ENCODE data around the gene UBE2Z. TPM values are rescaled to one million over a fixed set of nuclear protein-coding genes. Genes with fewer than 3 reads are reported as not detected.
"Not testable (repeated sequence)": the region's sequence is repeated elsewhere in the genome, so short reads cannot be mapped to it uniquely, and the experiment has no call there.

The UBE2Z gene
- 100 to 1,000 TPM; 102 to 109 TPM for total RNA-seq

- Mint-ChIP-seq H3K27me3 (no peaks in the 10 kb centered on the region), H3K27ac (peak within 1 kb of the TSS; percentile 97), H3K4me1 (ENCODE audit: low read depth) (peaks cover 43% of the 10 kb centered on the region), H3K9me3 (no peaks in the 10 kb centered on the region), H3K4me3 (peak within 1 kb of the TSS; percentile 87), H3K36me3 (peaks cover 35% of the 10 kb centered on the region)
- intact Hi-C loops (cut with micrococcal nuclease): loop anchor here (1.0 to 5.0 kb wide), 3 partner anchors 16 to 861 kb away; partner anchors contain the start of genes ATP5MC1 and NFE2L1
- peak; percentile 93 for DNase-seq
- ChIA-PET POLR2A (interaction anchor here (0.7 to 4.2 kb wide), 8 partner anchors 9 to 284 kb away, joined by 3 to 68 read pairs (median 4); partner anchors contain the start of genes ATP5MC1 and SNF8), CTCF (interaction anchor here (0.7 to 1.3 kb wide), 5 partner anchors 10 to 124 kb away, joined by 3 to 7 read pairs (median 5); partner anchors contain the start of gene ATP5MC1)
Measured at GRCh38 chr17:48908047-48908843, at the start of gene UBE2Z. TSS of gene UBE2Z (plus strand) at chr17:48908407. CDS start at chr17:48908504, 97 bp downstream.

GRCh38 chr17:48860034-48860433 lies 48.2 kb upstream of the UBE2Z start:
- Mint-ChIP-seq H3K36me3 (peaks cover 31% of the 10 kb centered on the region), H3K4me1 (ENCODE audit: low read depth) (peaks cover 3% of the 10 kb centered on the region), H3K9me3 (no peaks in the 10 kb centered on the region), H3K27me3 (no peaks in the 10 kb centered on the region), H3K4me3 (no peak overlapping the region), H3K27ac (no peak overlapping the region)
- ChIA-PET POLR2A (no interaction called here), CTCF (interaction anchor here (0.6 to 7.3 kb wide), 4 partner anchors 9 to 221 kb away, joined by 3 to 44 read pairs (median 4); no protein-coding TSS in a partner anchor)
- DNase-seq: no peak
- intact Hi-C loops (cut with micrococcal nuclease): no loop called here

GRCh38 chr17:48860456-48860855 lies 47.8 kb upstream of the UBE2Z start:
- Mint-ChIP-seq H3K27me3 (no peaks in the 10 kb centered on the region), H3K4me1 (ENCODE audit: low read depth) (peaks cover 3% of the 10 kb centered on the region), H3K27ac (no peak overlapping the region), H3K9me3 (no peaks in the 10 kb centered on the region), H3K4me3 (no peak overlapping the region), H3K36me3 (peaks cover 33% of the 10 kb centered on the region)
- intact Hi-C loops (cut with micrococcal nuclease): no loop called here
- POLR2A ChIA-PET: no interaction called here
- no peak for DNase-seq
- CTCF ChIA-PET: interaction anchor here (0.5 to 7.3 kb wide), 3 partner anchors 16 to 57 kb away, joined by 3 to 44 read pairs (median 4); no protein-coding TSS in a partner anchor

DNA sequence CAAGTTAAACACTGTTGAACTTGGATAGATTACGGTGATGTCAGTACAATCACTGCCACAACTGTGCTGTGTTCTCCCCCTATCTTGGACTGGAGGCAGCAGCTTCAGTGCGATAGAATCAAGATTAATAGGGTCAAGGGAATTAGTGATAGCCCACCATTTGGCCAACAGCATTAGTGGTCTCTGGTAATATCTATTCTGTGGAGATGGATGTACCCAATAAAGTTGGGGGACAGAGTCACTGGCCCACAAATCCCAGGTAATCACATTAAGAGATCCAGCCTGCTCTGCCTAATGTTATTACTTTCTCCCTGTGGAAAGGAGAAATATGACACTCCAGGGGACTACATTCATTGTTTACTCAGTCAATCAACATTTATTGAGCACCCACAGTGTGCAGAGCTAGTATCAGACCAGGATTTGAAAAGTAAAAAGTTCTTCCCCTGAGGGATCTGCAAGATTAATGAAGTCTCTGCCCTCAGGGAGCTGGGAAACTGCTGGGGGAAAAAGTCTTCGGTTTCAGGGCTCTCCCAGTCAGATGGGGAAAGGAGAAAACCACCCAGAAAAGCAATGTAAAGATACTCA lies 39.2 kb upstream of the UBE2Z start:
- DNase-seq: no peak
- no peaks in the 10 kb centered on the region for H3K27me3 Mint-ChIP-seq
- peaks cover 8% of the 10 kb centered on the region for H3K36me3 Mint-ChIP-seq
- no peaks in the 10 kb centered on the region for H3K9me3 Mint-ChIP-seq
- POLR2A ChIA-PET: no interaction called here
- no peak overlapping the region for H3K27ac Mint-ChIP-seq
- intact Hi-C loops (cut with micrococcal nuclease): no loop called here
- H3K4me1 Mint-ChIP-seq (ENCODE audit: low read depth): no peaks in the 10 kb centered on the region
- no peak overlapping the region for H3K4me3 Mint-ChIP-seq
- CTCF ChIA-PET: interaction anchor here (0.8 to 2.6 kb wide), 3 partner anchors 10 to 190 kb away, joined by 3 to 8 read pairs (median 3); no protein-coding TSS in a partner anchor

DNA sequence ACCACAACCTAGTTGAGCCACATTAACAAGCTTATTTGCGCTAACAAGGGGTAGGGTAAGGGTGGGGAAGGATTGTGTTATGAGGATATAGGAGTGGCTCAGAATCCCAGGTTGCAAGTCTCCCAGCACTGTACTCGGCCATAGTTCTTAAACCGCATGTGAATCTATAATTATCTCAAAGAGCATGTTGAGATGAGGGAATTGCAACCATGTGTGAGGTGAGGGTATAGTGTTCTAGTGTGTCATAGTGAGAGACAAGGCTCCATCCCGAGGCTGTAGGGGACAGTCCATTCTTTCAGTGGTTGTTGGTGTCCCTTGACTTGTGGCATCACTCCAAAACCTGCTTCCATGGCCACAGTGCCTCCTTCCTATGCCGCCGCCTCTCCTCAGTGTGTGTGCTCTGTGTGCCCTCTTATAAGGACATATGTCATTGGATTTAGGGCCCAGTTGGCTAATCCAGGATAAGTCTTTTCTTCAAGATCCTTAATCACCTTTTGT lies 38.3 kb upstream of the UBE2Z start:
- intact Hi-C loops (cut with micrococcal nuclease): no loop called here
- DNase-seq: no peak
- Mint-ChIP-seq H3K27me3 (no peaks in the 10 kb centered on the region), H3K27ac (no peak overlapping the region), H3K9me3 (no peaks in the 10 kb centered on the region), H3K4me3 (no peak overlapping the region), H3K36me3 (peaks cover 5% of the 10 kb centered on the region), H3K4me1 (ENCODE audit: low read depth) (no peaks in the 10 kb centered on the region)
- CTCF ChIA-PET: interaction anchor here (0.5 to 2.6 kb wide), 5 partner anchors 10 to 191 kb away, joined by 3 to 8 read pairs (median 3); no protein-coding TSS in a partner anchor
- POLR2A ChIA-PET: no interaction called here

GRCh38 chr17:48871035-48871550 lies 37.1 kb upstream of the UBE2Z start:
- no peak overlapping the region for H3K27ac Mint-ChIP-seq
- intact Hi-C loops (cut with micrococcal nuclease): no loop called here
- DNase-seq: no peak
- CTCF ChIA-PET: interaction anchor here (1.1 to 2.6 kb wide), 2 partner anchors 57 to 146 kb away, joined by 3 to 8 read pairs; no protein-coding TSS in a partner anchor
- H3K27me3 Mint-ChIP-seq: no peaks in the 10 kb centered on the region
- no peaks in the 10 kb centered on the region for H3K9me3 Mint-ChIP-seq
- POLR2A ChIA-PET: no interaction called here
- H3K36me3 Mint-ChIP-seq: peaks cover 1% of the 10 kb centered on the region
- no peaks in the 10 kb centered on the region for H3K4me1 Mint-ChIP-seq (ENCODE audit: low read depth)
- H3K4me3 Mint-ChIP-seq: no peak overlapping the region

DNA sequence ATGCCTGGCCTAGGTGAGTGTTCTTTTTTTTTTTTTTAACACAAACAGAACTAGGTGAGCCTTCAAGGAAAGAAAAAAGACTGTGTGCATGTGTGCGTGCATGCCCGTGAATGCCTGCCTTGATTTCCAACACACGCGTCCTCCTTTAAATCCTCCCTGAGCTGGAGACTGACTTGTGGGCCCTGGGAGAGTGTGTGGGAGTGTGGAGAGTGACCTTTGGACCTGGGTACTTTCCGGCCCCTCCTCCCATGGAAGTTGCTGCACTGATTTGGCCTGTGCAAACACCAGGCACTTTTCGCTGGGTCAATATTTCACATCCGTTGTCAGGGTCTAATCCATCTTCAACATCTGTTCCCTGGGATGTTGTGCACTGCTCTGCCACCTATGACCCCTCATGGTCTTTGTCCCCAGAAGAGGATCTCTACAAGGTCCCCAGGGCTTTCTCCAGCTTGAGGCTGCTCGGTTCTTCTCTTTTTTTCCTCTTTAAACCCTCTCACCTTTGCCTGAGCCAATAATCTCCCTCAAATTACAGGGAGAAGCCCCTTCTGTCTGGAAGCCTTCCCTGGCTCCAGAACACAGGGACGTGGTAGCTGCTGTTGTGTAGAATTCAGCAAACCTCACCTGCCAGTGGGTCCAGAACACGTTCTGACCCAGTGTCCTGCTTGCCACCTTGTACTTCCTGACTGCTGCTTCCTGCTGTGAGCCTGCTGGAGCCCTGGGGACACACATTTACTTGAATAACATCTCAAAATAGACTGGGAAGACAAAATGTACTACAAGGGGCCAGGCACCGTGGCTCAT lies 36.5 kb upstream of the UBE2Z start:
- Mint-ChIP-seq H3K9me3 (no peaks in the 10 kb centered on the region), H3K4me3 (no peak overlapping the region), H3K27me3 (no peaks in the 10 kb centered on the region), H3K27ac (no peak overlapping the region), H3K36me3 (no peaks in the 10 kb centered on the region), H3K4me1 (ENCODE audit: low read depth) (no peaks in the 10 kb centered on the region)
- CTCF ChIA-PET: interaction anchor here (2.6 kb wide), 1 partner anchor 58 kb away, joined by 8 read pairs; no protein-coding TSS in a partner anchor
- POLR2A ChIA-PET: no interaction called here
- intact Hi-C loops (cut with micrococcal nuclease): no loop called here
- DNase-seq: no peak

- POLR2A ChIA-PET; H3K27me3 Mint-ChIP-seq; H3K4me3 Mint-ChIP-seq; H3K27ac Mint-ChIP-seq; H3K4me1 Mint-ChIP-seq (ENCODE audit: low read depth); intact Hi-C loops (cut with micrococcal nuclease); H3K9me3 Mint-ChIP-seq; DNase-seq; H3K36me3 Mint-ChIP-seq: not testable (repeated sequence)
- CTCF ChIA-PET: interaction anchor here (1.0 to 1.7 kb wide), 2 partner anchors 12 to 58 kb away, joined by 6 to 7 read pairs; no protein-coding TSS in a partner anchor
Measured at GRCh38 chr17:48872409-48872808, 35.8 kb upstream of the UBE2Z start.

DNA sequence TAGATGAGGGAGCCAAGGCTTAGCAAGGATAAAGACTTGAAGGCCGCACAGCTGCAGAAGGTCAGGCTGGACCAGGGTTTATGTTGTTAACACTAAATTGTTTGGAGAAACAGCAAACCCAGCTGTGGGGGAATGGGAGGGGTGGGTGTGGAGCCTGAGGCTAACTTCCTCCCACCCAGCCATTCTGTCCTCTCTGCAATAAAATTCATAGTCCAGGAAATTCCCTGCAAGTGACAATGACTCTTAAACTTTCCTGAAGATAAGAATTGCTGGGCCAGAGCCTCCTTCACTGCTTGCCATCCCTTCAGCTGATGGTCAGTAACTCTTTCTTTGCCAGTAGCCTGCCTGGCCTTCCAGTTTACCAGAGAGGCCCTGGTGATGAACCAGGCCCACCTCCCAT lies 35.0 kb upstream of the UBE2Z start:
- no peaks in the 10 kb centered on the region for H3K4me1 Mint-ChIP-seq (ENCODE audit: low read depth)

DNA sequence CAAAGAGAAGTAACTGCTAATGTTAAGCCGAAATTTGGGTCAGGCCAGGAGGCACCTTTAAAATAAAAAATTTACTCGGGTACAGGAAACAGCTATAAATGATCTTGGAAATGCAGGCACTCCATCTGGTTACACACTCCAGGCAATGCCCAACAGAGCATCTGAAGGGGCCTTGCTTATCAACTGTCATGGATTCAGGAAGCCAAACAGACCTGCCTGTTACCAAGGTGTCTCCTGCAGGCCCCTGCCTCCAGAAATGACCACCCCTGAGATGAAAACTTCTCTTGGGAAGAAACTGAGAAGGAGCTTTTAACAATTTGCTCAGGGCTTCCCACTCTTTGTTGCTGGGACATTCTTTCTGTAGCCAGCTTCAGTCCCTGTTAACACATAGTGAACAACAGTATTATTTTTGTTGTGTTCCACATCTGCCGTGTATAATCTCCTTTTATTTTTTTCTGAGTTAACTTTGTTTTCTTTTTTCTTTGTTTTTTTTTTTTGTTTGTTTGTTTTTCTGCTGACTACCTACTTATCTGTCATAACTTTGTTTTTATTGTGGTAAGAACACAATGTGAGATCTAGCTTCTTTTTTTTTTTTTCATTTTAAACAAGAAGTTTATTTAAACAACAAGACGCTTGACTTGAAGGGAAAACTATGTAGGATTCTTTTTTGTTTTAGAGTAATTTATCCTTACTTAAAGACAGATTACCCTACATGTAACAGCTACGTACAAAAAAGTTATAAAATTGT lies 34.3 kb upstream of the UBE2Z start:
- H3K4me3 Mint-ChIP-seq: no peak overlapping the region
- peaks cover 5% of the 10 kb centered on the region for H3K27me3 Mint-ChIP-seq
- POLR2A ChIA-PET: no interaction called here

More for the DNA sequence above, 35.0 kb upstream of the UBE2Z start:
- H3K27me3 Mint-ChIP-seq: peaks cover 5% of the 10 kb centered on the region
- POLR2A ChIA-PET: no interaction called here
- CTCF ChIA-PET: interaction anchor here (0.7 to 9.5 kb wide), 7 partner anchors 11 to 195 kb away, joined by 3 to 119 read pairs (median 6); no protein-coding TSS in a partner anchor
- H3K9me3 Mint-ChIP-seq: no peaks in the 10 kb centered on the region
- DNase-seq: no peak
- H3K27ac Mint-ChIP-seq: no peak overlapping the region
- H3K36me3 Mint-ChIP-seq: no peaks in the 10 kb centered on the region
- intact Hi-C loops (cut with micrococcal nuclease): no loop called here
- H3K4me3 Mint-ChIP-seq: no peak overlapping the region

More for the DNA sequence above, 34.3 kb upstream of the UBE2Z start:
- no peaks in the 10 kb centered on the region for H3K4me1 Mint-ChIP-seq (ENCODE audit: low read depth)
- H3K36me3 Mint-ChIP-seq: no peaks in the 10 kb centered on the region
- intact Hi-C loops (cut with micrococcal nuclease): no loop called here
- no peak for DNase-seq
- no peak overlapping the region for H3K27ac Mint-ChIP-seq
- CTCF ChIA-PET: interaction anchor here (0.5 to 9.5 kb wide), 8 partner anchors 11 to 195 kb away, joined by 3 to 119 read pairs (median 4); no protein-coding TSS in a partner anchor
- no peaks in the 10 kb centered on the region for H3K9me3 Mint-ChIP-seq

Data from activated CD4-positive, alpha-beta memory T cell treated with anti-CD3 and anti-CD28 coated beads for 36 hours (primary cell).